Osteoblast (primary cell): ENCODE results near the gene RAB3GAP2. TPM values are rescaled to one million over a fixed set of nuclear protein-coding genes. Genes with fewer than 3 reads are reported as not detected.

Experiments used
- DNase-seq: peaks from one replicate; pipeline ENCODE4 v3.0.0; 2011; ENCODE audit warnings: low spot score, mixed read lengths; ENCODE audit not compliant: insufficient read length; ENCODE audit errors: missing footprints
- H2AFZ ChIP-seq: 2 replicates; pipeline ENCODE4 v1.6.0; 2011; ENCODE audit warnings: mild to moderate bottlenecking, low read length
- H3K27ac ChIP-seq: 2 replicates; pipeline ENCODE4 v1.5.1; 2011; ENCODE audit warnings: mild to moderate bottlenecking, low read depth, low read length, moderate library complexity
- H3K27me3 ChIP-seq: 2 replicates; pipeline ENCODE4 v1.6.0; 2012; ENCODE audit warnings: mild to moderate bottlenecking, control low read depth, inconsistent platforms, low read length, moderate library complexity; ENCODE audit not compliant: insufficient read depth
- H3K36me3 ChIP-seq: 2 replicates; pipeline ENCODE4 v1.5.1; 2011; ENCODE audit warnings: mild to moderate bottlenecking, low read length, control low read depth, moderate library complexity; ENCODE audit not compliant: insufficient read depth
- H3K4me1 ChIP-seq: 2 replicates; pipeline ENCODE4 v1.5.1; 2011; ENCODE audit warnings: mild to moderate bottlenecking, low read length, control low read depth, moderate library complexity; ENCODE audit not compliant: insufficient read depth
- H3K4me2 ChIP-seq: 2 replicates; pipeline ENCODE4 v1.6.0; 2011; ENCODE audit warnings: mild to moderate bottlenecking, low read length; ENCODE audit not compliant: insufficient read depth
- H3K4me3 ChIP-seq: fragments of 200-600 bp; sonication (generic); 3 replicates; pipeline ENCODE4 v1.5.1; 2012; ENCODE audit warnings: mild to moderate bottlenecking, low read length, inconsistent platforms; ENCODE audit not compliant: insufficient read depth
- H3K79me2 ChIP-seq: 2 replicates; pipeline ENCODE4 v1.6.0; 2012; ENCODE audit warnings: mild to moderate bottlenecking, low read length, control low read depth, inconsistent platforms; ENCODE audit not compliant: insufficient read depth
- H3K9me3 ChIP-seq: 2 replicates; pipeline ENCODE4 v1.5.1; 2011; ENCODE audit warnings: low read depth, low read length, control low read depth
- H4K20me1 ChIP-seq: 2 replicates; pipeline ENCODE4 v1.6.0; 2012; ENCODE audit warnings: mild to moderate bottlenecking, low read length, control low read depth; ENCODE audit not compliant: insufficient read depth
- total RNA-seq: library from RNA; depleted of rRNA; stranded (reverse); fragments of >200 nt; gene quantifications from 2 replicates; pipeline ENCODE4 v1.2.3, GENCODE V29; 2012
- TF ChIP-seq, protein P1 (sequence below): IDR thresholded peaks from 2 replicates; pipeline ENCODE4 v1.5.1; 2011; ENCODE audit warnings: mild to moderate bottlenecking, low read depth, low read length, moderate library complexity; ENCODE audit errors: extremely low read depth

RAB3GAP2 gene
- total RNA-seq, 1 donor, result 44.2 TPM

DNA sequence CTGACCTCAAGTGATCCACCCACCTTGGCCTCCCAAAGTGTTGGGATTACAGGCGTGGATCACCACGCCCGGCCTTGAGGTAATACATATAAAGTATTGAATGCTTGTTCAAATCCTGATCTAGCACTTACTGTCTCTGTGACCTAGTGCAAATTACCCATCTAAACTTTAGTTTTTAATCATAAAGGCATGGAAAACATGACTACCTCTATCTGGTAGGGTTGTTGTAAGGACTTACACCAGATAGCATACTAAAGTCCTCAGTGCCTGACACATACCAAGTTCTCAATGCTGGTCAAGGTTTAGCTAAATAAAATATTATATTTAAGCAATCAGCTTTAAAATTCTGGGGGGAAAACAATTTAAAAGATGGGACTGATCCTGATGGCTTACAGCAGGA is 38.3 kb downstream of the RAB3GAP2 start:
- Histone ChIP-seq H3K9me3 (no peaks in the 10 kb centered on the region), H3K4me3 (no peak overlapping the region), H3K36me3 (peaks cover 7% of the 10 kb centered on the region), H3K27me3 (no peaks in the 10 kb centered on the region), H3K4me1 (no peaks in the 10 kb centered on the region), H2AFZ (no peak overlapping the region), H3K4me2 (no peak overlapping the region), H3K79me2 (peaks cover 82% of the 10 kb centered on the region), H4K20me1 (peaks cover 34% of the 10 kb centered on the region), H3K27ac (no peak overlapping the region)
- DNase-seq, result no peak
- TF ChIP-seq, protein P1, sequence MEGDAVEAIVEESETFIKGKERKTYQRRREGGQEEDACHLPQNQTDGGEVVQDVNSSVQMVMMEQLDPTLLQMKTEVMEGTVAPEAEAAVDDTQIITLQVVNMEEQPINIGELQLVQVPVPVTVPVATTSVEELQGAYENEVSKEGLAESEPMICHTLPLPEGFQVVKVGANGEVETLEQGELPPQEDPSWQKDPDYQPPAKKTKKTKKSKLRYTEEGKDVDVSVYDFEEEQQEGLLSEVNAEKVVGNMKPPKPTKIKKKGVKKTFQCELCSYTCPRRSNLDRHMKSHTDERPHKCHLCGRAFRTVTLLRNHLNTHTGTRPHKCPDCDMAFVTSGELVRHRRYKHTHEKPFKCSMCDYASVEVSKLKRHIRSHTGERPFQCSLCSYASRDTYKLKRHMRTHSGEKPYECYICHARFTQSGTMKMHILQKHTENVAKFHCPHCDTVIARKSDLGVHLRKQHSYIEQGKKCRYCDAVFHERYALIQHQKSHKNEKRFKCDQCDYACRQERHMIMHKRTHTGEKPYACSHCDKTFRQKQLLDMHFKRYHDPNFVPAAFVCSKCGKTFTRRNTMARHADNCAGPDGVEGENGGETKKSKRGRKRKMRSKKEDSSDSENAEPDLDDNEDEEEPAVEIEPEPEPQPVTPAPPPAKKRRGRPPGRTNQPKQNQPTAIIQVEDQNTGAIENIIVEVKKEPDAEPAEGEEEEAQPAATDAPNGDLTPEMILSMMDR, result no peak

GRCh38 chr1:220229771-220230170 is 42.5 kb downstream of the RAB3GAP2 start:
- H3K27me3 ChIP-seq, result no peaks in the 10 kb centered on the region
- no peaks in the 10 kb centered on the region for H3K9me3 ChIP-seq
- H3K4me2 ChIP-seq, result no peak overlapping the region
- H3K4me1 ChIP-seq, result no peaks in the 10 kb centered on the region
- H4K20me1 ChIP-seq, result peaks cover 39% of the 10 kb centered on the region
- no peak overlapping the region for H2AFZ ChIP-seq
- no peak for DNase-seq
- peaks cover 14% of the 10 kb centered on the region for H3K36me3 ChIP-seq
- peaks cover 90% of the 10 kb centered on the region for H3K79me2 ChIP-seq
- no peak overlapping the region for H3K27ac ChIP-seq
- TF ChIP-seq, protein P1, result no peak
- H3K4me3 ChIP-seq, result no peak overlapping the region

- peaks cover 89% of the 10 kb centered on the region for H3K79me2 ChIP-seq
- H3K27ac ChIP-seq, result no peak overlapping the region
- no peaks in the 10 kb centered on the region for H3K9me3 ChIP-seq
- H3K4me1 ChIP-seq, result no peaks in the 10 kb centered on the region
- peaks cover 10% of the 10 kb centered on the region for H3K36me3 ChIP-seq
- H4K20me1 ChIP-seq, result peaks cover 50% of the 10 kb centered on the region
- H3K27me3 ChIP-seq, result no peaks in the 10 kb centered on the region
- TF ChIP-seq, protein P1, result no peak
- no peak overlapping the region for H3K4me2 ChIP-seq
- H3K4me3 ChIP-seq, result no peak overlapping the region
- H2AFZ ChIP-seq, result no peak overlapping the region
- DNase-seq, result no peak
Observed at GRCh38 chr1:220227393-220227792, 44.9 kb downstream of the RAB3GAP2 start.

- DNase-seq, result no peak
- H4K20me1 ChIP-seq, result peaks cover 50% of the 10 kb centered on the region
Observed at GRCh38 chr1:220226752-220227151, 45.5 kb downstream of the RAB3GAP2 start.

More at GRCh38 chr1:220226752-220227151, 45.5 kb downstream of the RAB3GAP2 start:
- H3K4me2 ChIP-seq, result no peak overlapping the region
- H3K79me2 ChIP-seq, result peaks cover 90% of the 10 kb centered on the region
- H2AFZ ChIP-seq, result no peak overlapping the region
- no peaks in the 10 kb centered on the region for H3K9me3 ChIP-seq
- H3K27me3 ChIP-seq, result no peaks in the 10 kb centered on the region
- H3K27ac ChIP-seq, result no peak overlapping the region
- TF ChIP-seq, protein P1, result no peak
- no peak overlapping the region for H3K4me3 ChIP-seq
- H3K36me3 ChIP-seq, result peaks cover 6% of the 10 kb centered on the region
- H3K4me1 ChIP-seq, result no peaks in the 10 kb centered on the region
